Mesenchymal stem cell (in vitro differentiated cells and primary cell): ENCODE data around the gene FGGY.

Source experiments
- DNase-seq: peaks from one replicate; pipeline ENCODE4 v3.0.0-alpha.2; 2013
- H2AFZ ChIP-seq: one replicate; pipeline ENCODE4 v1.6.1; 2013; ENCODE audit warnings: low read depth, mild to moderate bottlenecking, control low read depth, inconsistent platforms, low read length, moderate library complexity
- H2AK5ac ChIP-seq: 2 replicates; pipeline ENCODE4 v1.6.1; 2013; ENCODE audit warnings: low read length, moderate library complexity, mild to moderate bottlenecking, inconsistent platforms; ENCODE audit not compliant: severe bottlenecking
- H2BK120ac ChIP-seq: one replicate; pipeline ENCODE4 v1.6.1; 2013; ENCODE audit warnings: low read depth, mild to moderate bottlenecking, inconsistent platforms, low read length, moderate library complexity
- H2BK12ac ChIP-seq, 2 experiments: one replicate each; pipeline ENCODE4 v1.6.1; 2013; ENCODE audit warnings: inconsistent platforms in 2 of 2, low read length in 2 of 2, mild to moderate bottlenecking in 2 of 2, moderate library complexity in 2 of 2, control low read depth in 1 of 2
- H2BK15ac ChIP-seq: one replicate; pipeline ENCODE4 v1.6.1; 2013; ENCODE audit warnings: mild to moderate bottlenecking, low read depth, inconsistent platforms; ENCODE audit not compliant: poor library complexity, severe bottlenecking
- H2BK5ac ChIP-seq: 2 replicates; pipeline ENCODE4 v1.6.1; 2013; ENCODE audit warnings: low read depth, mild to moderate bottlenecking, low read length, control low read depth, inconsistent platforms; ENCODE audit not compliant: poor library complexity, severe bottlenecking
- H3K14ac ChIP-seq, 2 experiments: one replicate each; pipeline ENCODE4 v1.6.1; 2013; ENCODE audit warnings: inconsistent platforms in 2 of 2, low read length in 2 of 2, control low read depth in 1 of 2, mild to moderate bottlenecking in 1 of 2, moderate library complexity in 1 of 2
- H3K18ac ChIP-seq, 2 experiments: one replicate each; pipeline ENCODE4 v1.6.1; 2013; ENCODE audit warnings: inconsistent platforms in 2 of 2, low read length in 2 of 2, control low read depth in 1 of 2, low read depth in 1 of 2, mild to moderate bottlenecking in 1 of 2
- H3K23ac ChIP-seq, 2 experiments: one replicate each; pipeline ENCODE4 v1.6.1; 2013; ENCODE audit warnings: inconsistent platforms in 2 of 2, low read length in 2 of 2, mild to moderate bottlenecking in 2 of 2, moderate library complexity in 2 of 2, control low read depth in 1 of 2
- H3K27ac ChIP-seq: 2 replicates; pipeline ENCODE4 v1.5.1; 2013; ENCODE audit warnings: mild to moderate bottlenecking, moderate library complexity, low read length, control low read depth, inconsistent platforms; ENCODE audit not compliant: poor library complexity, severe bottlenecking
- H3K27me3 ChIP-seq, 2 experiments: 2 replicates each; pipeline versions ENCODE4 v1.6.1 to v1.7.0; 2013; ENCODE audit warnings: low read length in 2 of 2, mild to moderate bottlenecking in 2 of 2, moderate library complexity in 2 of 2, control low read depth in 1 of 2, inconsistent platforms in 1 of 2; ENCODE audit not compliant: control insufficient read depth in 1 of 2, insufficient read depth in 1 of 2
- H3K36me3 ChIP-seq, 2 experiments: 2 replicates each; pipeline versions ENCODE4 v1.6.1 to v1.7.0; 2013; ENCODE audit warnings: low read length in 2 of 2, control low read depth in 1 of 2, inconsistent platforms in 1 of 2, low read depth in 1 of 2, mild to moderate bottlenecking in 1 of 2; ENCODE audit not compliant: insufficient read depth in 2 of 2, control insufficient read depth in 1 of 2
- H3K4ac ChIP-seq, 2 experiments: one replicate each; pipeline ENCODE4 v1.6.1; 2013; ENCODE audit warnings: inconsistent platforms in 2 of 2, low read length in 2 of 2, mild to moderate bottlenecking in 2 of 2, moderate library complexity in 2 of 2, control low read depth in 1 of 2, low read depth in 1 of 2
- H3K4me1 ChIP-seq: 2 replicates; pipeline ENCODE4 v1.6.1; 2013; ENCODE audit warnings: low read depth, low read length, control low read depth; ENCODE audit not compliant: control insufficient read depth, insufficient read depth
- H3K4me2 ChIP-seq: 2 replicates; pipeline ENCODE4 v1.6.1; 2013; ENCODE audit warnings: low read length, mild to moderate bottlenecking, inconsistent platforms; ENCODE audit not compliant: poor library complexity, severe bottlenecking
- H3K4me3 ChIP-seq, 2 experiments: 2 replicates each; pipeline versions ENCODE4 v1.5.1 to v1.7.0; 2013; ENCODE audit warnings: low read length in 2 of 2, mild to moderate bottlenecking in 2 of 2, control low read depth in 1 of 2, low read depth in 1 of 2; ENCODE audit not compliant: insufficient read depth in 1 of 2
- H3K79me1 ChIP-seq: replicated peaks from 2 replicates; pipeline ENCODE4 v1.6.1; 2013; ENCODE audit warnings: mild to moderate bottlenecking, control low read depth, low read length, inconsistent platforms; ENCODE audit not compliant: poor library complexity, severe bottlenecking
- H3K9ac ChIP-seq: 2 replicates; pipeline ENCODE4 v1.7.0; 2013; ENCODE audit warnings: mild to moderate bottlenecking, low read length, moderate library complexity
- H3K9me3 ChIP-seq: 2 replicates; pipeline ENCODE4 v1.7.0; 2013; ENCODE audit warnings: mild to moderate bottlenecking, low read length; ENCODE audit not compliant: control insufficient read depth
- H4K8ac ChIP-seq: one replicate; pipeline ENCODE4 v1.6.1; 2013; ENCODE audit warnings: inconsistent platforms, mild to moderate bottlenecking, low read length, moderate library complexity
- H4K91ac ChIP-seq: one replicate; pipeline ENCODE4 v1.6.1; 2013; ENCODE audit warnings: mild to moderate bottlenecking, low read length, inconsistent platforms
- WGBS: methylation state at CpG from one replicate; pipeline ENCODE4 v1.1.7; 2013; ENCODE audit warnings: mixed read lengths; 5-methylcytosine and 5-hydroxymethylcytosine counted together

The FGGY gene

DNA sequence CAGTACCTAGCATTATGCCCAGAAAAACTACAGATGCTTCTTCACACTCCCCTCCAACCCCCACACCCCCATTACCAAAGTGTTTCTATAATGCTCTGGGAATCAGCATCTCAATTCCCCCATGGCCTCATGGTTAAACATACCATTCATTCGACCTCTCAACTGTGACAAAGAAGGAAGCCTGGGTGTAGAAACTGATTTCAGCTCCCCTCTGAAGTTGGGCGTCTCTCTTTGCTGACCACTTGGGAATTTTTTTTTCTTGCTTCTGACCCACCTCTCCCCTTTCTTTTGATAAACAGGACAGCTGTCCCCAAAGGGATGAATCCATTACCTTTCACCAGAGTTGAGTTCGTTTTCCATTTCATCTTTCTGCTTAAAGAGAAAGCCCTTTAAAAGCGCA, 401.5 kb downstream of the FGGY start:
- DNase-seq: no peak
- H3K27me3 ChIP-seq: no peaks in the 10 kb centered on the region
- no peak overlapping the region for H3K4me3 ChIP-seq
- H2BK120ac ChIP-seq: no peak overlapping the region
- 57% methylated on average over 4 of the region's 4 CpGs for WGBS
- H3K14ac ChIP-seq: no peak overlapping the region
- no peak overlapping the region for H3K27ac ChIP-seq
- H2BK12ac ChIP-seq: peak overlapping the region; percentile 52 to 77
- H3K4me2 ChIP-seq: no peak overlapping the region
- peak overlapping the region; percentile 69 for H4K8ac ChIP-seq
- peak overlapping the region in 1 of 2 experiments; percentile 29 for H3K18ac ChIP-seq
- no peak overlapping the region for H2BK15ac ChIP-seq
- H4K91ac ChIP-seq: no peak overlapping the region
- no peaks in the 10 kb centered on the region for H3K9me3 ChIP-seq
- H3K4ac ChIP-seq: peak overlapping the region in 1 of 2 experiments; percentile 33
- H2BK5ac ChIP-seq: no peak overlapping the region
- H3K79me1 ChIP-seq: no peaks in the 10 kb centered on the region
- no peak overlapping the region for H3K23ac ChIP-seq
- no peaks in the 10 kb centered on the region for H3K36me3 ChIP-seq
- H2AK5ac ChIP-seq: peak overlapping the region; percentile 67
- H2AFZ ChIP-seq: no peak overlapping the region
- peaks cover 1% of the 10 kb centered on the region for H3K4me1 ChIP-seq
- peak overlapping the region; percentile 84 for H3K9ac ChIP-seq

DNA sequence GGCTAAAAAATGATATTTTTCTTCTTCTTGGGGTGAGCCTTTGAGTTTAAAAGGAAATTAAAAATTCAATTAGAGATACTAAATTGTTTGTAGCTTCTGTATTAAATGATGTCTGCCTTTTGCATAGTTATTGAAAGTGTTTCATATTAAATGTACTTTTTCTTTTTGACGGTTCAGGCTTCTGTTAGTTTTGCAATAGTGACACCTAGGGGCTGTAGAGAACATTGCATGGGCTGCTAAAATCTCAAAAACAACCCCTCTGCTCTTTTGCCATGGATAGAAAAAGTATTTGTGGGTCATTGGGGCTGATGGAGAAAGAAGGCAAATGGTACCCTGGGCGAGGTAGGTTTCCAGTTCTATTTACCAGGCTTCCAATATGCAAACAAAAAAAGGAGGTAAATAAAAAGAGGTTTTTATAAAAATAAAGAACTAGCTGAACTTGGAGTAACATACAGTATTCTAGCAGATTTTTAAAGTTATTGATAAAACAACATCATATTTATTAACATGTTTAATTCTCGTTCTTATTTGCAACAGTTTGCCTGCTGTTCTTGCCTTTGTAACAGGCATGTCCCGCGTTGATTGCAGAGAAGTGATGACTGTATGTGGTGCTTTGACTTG, 402.4 kb downstream of the FGGY start:
- WGBS: 62% methylated on average over 3 of the region's 5 CpGs
- peak; percentile 61 for DNase-seq
- no peaks in the 10 kb centered on the region for H3K36me3 ChIP-seq

DNA sequence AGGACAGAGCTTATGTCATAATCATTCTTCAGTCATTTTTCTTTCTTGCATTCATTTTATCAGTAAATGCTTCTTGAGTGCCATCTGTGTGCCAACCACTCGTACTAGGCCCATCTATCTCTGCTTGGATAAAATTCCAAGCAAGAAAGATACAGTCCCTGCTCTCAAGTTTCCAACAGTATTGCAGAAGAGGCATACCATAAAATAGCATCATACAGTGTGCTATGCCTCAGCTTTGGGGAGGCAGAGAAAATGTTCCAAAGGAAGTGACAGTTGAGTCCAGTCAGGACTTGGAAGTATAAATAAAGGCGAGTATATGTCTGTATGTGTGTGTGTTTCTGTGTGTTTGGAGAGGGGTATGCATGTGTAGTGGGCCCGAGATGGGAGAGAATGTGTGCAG, 404.5 kb downstream of the FGGY start:
- DNase-seq: peak; percentile 49
- H2AK5ac ChIP-seq: no peak overlapping the region
- WGBS: 78% methylated on average over 3 of the region's 3 CpGs
- H3K4me1 ChIP-seq: peaks cover 2% of the 10 kb centered on the region
- H4K8ac ChIP-seq: no peak overlapping the region
- H3K27ac ChIP-seq: no peak overlapping the region
- no peak overlapping the region for H3K4ac ChIP-seq
- no peak overlapping the region for H3K18ac ChIP-seq
- no peak overlapping the region for H4K91ac ChIP-seq
- H3K23ac ChIP-seq: no peak overlapping the region
- H2BK120ac ChIP-seq: no peak overlapping the region
- no peaks in the 10 kb centered on the region for H3K36me3 ChIP-seq
- H3K4me2 ChIP-seq: no peak overlapping the region
- peak overlapping the region in 1 of 2 experiments; percentile 38 for H2BK12ac ChIP-seq
- no peaks in the 10 kb centered on the region for H3K27me3 ChIP-seq
- no peak overlapping the region for H2BK5ac ChIP-seq
- no peak overlapping the region for H3K14ac ChIP-seq
- H3K4me3 ChIP-seq: no peak overlapping the region
- no peaks in the 10 kb centered on the region for H3K79me1 ChIP-seq
- H2AFZ ChIP-seq: no peak overlapping the region
- H2BK15ac ChIP-seq: no peak overlapping the region
- H3K9me3 ChIP-seq: no peaks in the 10 kb centered on the region
- no peak overlapping the region for H3K9ac ChIP-seq

More for the DNA sequence above, 402.4 kb downstream of the FGGY start:
- Histone ChIP-seq H4K91ac (no peak overlapping the region), H3K79me1 (no peaks in the 10 kb centered on the region), H2AFZ (no peak overlapping the region), H3K9me3 (no peaks in the 10 kb centered on the region), H2BK12ac (no peak overlapping the region), H3K4me3 (no peak overlapping the region), H3K27me3 (no peaks in the 10 kb centered on the region), H3K4me1 (peaks cover 2% of the 10 kb centered on the region), H3K4me2 (no peak overlapping the region), H3K9ac (peak overlapping the region; percentile 84), H3K23ac (no peak overlapping the region), H2BK5ac (no peak overlapping the region), H3K18ac (peak overlapping the region in 1 of 2 experiments; percentile 62), H3K4ac (no peak overlapping the region), H2BK15ac (no peak overlapping the region), H4K8ac (no peak overlapping the region), H2AK5ac (no peak overlapping the region), H3K14ac (no peak overlapping the region), H3K27ac (no peak overlapping the region), H2BK120ac (no peak overlapping the region)

DNA sequence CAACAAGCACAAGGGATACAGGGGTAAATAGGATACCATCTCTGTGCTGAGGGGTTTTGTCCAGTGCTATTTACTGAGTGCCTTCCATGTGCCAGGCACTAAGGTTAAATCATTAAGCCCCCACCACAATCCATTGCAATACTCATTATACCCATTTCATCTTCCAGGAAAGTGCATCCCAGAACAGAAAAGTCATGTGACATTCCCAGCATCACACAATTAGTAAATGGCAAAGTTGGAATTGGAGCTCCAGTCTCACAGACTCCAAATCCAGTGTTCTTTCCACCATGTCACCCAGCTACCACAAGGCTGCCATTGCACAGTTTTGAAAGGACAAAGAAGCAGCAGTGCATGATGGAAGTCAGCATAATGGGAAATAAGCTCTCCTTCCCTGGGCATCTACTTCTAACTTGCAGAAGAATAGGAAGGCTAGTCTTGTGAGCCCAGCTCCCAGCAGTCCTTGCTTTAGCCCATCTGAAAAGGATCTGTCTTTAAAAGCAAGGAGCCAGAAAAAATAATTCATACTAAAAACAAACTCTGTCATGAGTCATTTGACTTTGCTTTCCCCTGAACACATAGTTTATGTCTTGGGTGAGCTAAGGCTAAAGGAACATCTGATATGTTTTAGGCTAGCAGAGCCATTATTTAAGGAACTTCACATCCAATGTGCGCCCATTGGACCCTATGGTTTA, 406.5 kb downstream of the FGGY start:
- Histone ChIP-seq H2AFZ (no peak overlapping the region), H4K8ac (peak overlapping the region; percentile 85), H3K23ac (no peak overlapping the region), H3K4ac (peak overlapping the region; percentile 3 to 54), H3K9ac (peak overlapping the region; percentile 76), H3K36me3 (no peaks in the 10 kb centered on the region), H3K4me1 (peaks cover 4% of the 10 kb centered on the region), H3K18ac (peak overlapping the region; percentile 40 to 86), H2BK120ac (peak overlapping the region; percentile 2), H3K79me1 (no peaks in the 10 kb centered on the region), H2BK15ac (no peak overlapping the region), H3K4me3 (no peak overlapping the region), H3K27me3 (no peaks in the 10 kb centered on the region), H3K14ac (no peak overlapping the region), H2BK5ac (no peak overlapping the region), H2AK5ac (peak overlapping the region; percentile 66), H2BK12ac (peak overlapping the region; percentile 86 to 96), H3K27ac (peak overlapping the region; percentile 27), H3K4me2 (no peak overlapping the region), H3K9me3 (no peaks in the 10 kb centered on the region), H4K91ac (peak overlapping the region; percentile 71)
- peak; percentile 79 for DNase-seq
- whole genome bisulfite sequencing: 11% methylated on average over 1 of the region's 1 CpG
